ENCODE results near the gene RANBP9.

GRCh38 chr6:13579911-13580310 lies 131.7 kb downstream of the RANBP9 start:
- TF ChIP-seq CTCF (IDR thresholded peaks at IDR 0.05; ENCODE audit: insufficient read depth, low read depth, low read length) = no peak
- TF ChIP-seq EZH2 (IDR thresholded peaks at IDR 0.05; ENCODE audit: insufficient read depth, low read length) = no peak
